SU-DHL-6 (cell line): Measurements from ENCODE around the gene SLC2A8.

Experiments
- H2AFZ ChIP-seq: fragments of 200-600 bp; sonication (generic); 2 replicates; pipeline ENCODE4 v1.6.1; 2014; ENCODE audit warnings: low read depth, mild to moderate bottlenecking, moderate library complexity, mixed read lengths, antibody characterized with exemption, low read length; ENCODE audit not compliant: severe bottlenecking
- H3F3A ChIP-seq: fragments of 200-600 bp; shearing (Covaris generic); 2 replicates; pipeline ENCODE4 v1.6.0; 2016; ENCODE audit warnings: antibody characterized with exemption, mild to moderate bottlenecking; ENCODE audit not compliant: insufficient read depth
- H3K27ac ChIP-seq: fragments of 200-600 bp; sonication (generic); 2 replicates; pipeline ENCODE4 v1.5.1; 2016; ENCODE audit warnings: low read depth, mild to moderate bottlenecking, low read length, moderate library complexity, mixed read lengths
- H3K27me3 ChIP-seq: fragments of 200-600 bp; sonication (generic), shearing (Covaris generic); 2 replicates; pipeline ENCODE4 v1.6.0; 2014; ENCODE audit warnings: mild to moderate bottlenecking, low read length
- H3K36me3 ChIP-seq: fragments of 200-600 bp; sonication (generic); 2 replicates; pipeline ENCODE4 v1.6.1; 2014; ENCODE audit warnings: mild to moderate bottlenecking, low read length, mixed read lengths
- H3K4me2 ChIP-seq: fragments of 300-600, 200-600 bp; shearing (Covaris generic), sonication (generic); 2 replicates; pipeline ENCODE4 v1.6.0; 2014; ENCODE audit warnings: low read length, low read depth, mild to moderate bottlenecking; ENCODE audit not compliant: poor library complexity, severe bottlenecking
- H3K4me3 ChIP-seq: fragments of 200-600 bp; sonication (generic); 2 replicates; pipeline ENCODE4 v1.5.1; 2014; ENCODE audit warnings: antibody characterized with exemption, low read length, mild to moderate bottlenecking, mixed read lengths; ENCODE audit not compliant: insufficient read depth, poor library complexity, severe bottlenecking
- H3K79me2 ChIP-seq: fragments of 200-600 bp; sonication (generic); 2 replicates; pipeline ENCODE4 v1.6.1; 2014; ENCODE audit warnings: mild to moderate bottlenecking, low read length, moderate library complexity; ENCODE audit not compliant: insufficient read depth
- H3K9ac ChIP-seq: fragments of 200-600 bp; sonication (generic); 2 replicates; pipeline ENCODE4 v1.7.0; 2014; ENCODE audit warnings: mild to moderate bottlenecking, low read length
- H3K9me2 ChIP-seq: fragments of 200-600 bp; sonication (generic); replicated peaks from 2 replicates; pipeline ENCODE4 v1.6.1; 2014; ENCODE audit warnings: low read length; ENCODE audit not compliant: insufficient read depth
- H3K9me3 ChIP-seq: fragments of 200-600 bp; sonication (generic); 2 replicates; pipeline ENCODE4 v1.6.1; 2014; ENCODE audit warnings: low read length, mixed read lengths; ENCODE audit not compliant: insufficient read depth
- H4K20me1 ChIP-seq: fragments of 200-600 bp; sonication (generic); 2 replicates; pipeline ENCODE4 v1.6.1; 2014; ENCODE audit warnings: low read depth, mild to moderate bottlenecking, antibody characterized with exemption, low read length, moderate library complexity, mixed read lengths
- CTCF ChIP-seq: fragments of 200-600 bp; sonication (generic); IDR thresholded peaks from one replicate; pipeline ENCODE4 v1.5.1; 2017; ENCODE audit warnings: antibody characterized with exemption, mild to moderate bottlenecking, low read length, moderate library complexity; ENCODE audit not compliant: insufficient read depth, poor library complexity, severe bottlenecking
- EZH2phosphoT487 ChIP-seq: fragments of 200-600 bp; sonication (generic), shearing (Covaris generic); conservative IDR thresholded peaks from 2 replicates; pipeline ENCODE4 v1.6.1; 2018; ENCODE audit warnings: mild to moderate bottlenecking, antibody characterized with exemption, low read length, moderate library complexity, mixed read lengths

Gene SLC2A8

GRCh38 chr9:127393645-127394044, 3.3 kb upstream of the SLC2A8 start:
- TF ChIP-seq CTCF (no peak), EZH2phosphoT487 (no peak)
- no peaks in the 10 kb centered on the region for H3F3A ChIP-seq
- no peak overlapping the region for H3K27ac ChIP-seq
- no peaks in the 10 kb centered on the region for H4K20me1 ChIP-seq
- no peaks in the 10 kb centered on the region for H3K27me3 ChIP-seq
- H3K79me2 ChIP-seq = 0 out of 2 replicates have a peak, but pooled peaks cover 2% of the 10 kb centered on the region
- no peak overlapping the region for H3K4me3 ChIP-seq
- H3K9me2 ChIP-seq = no peaks in the 10 kb centered on the region
- no peak overlapping the region for H2AFZ ChIP-seq
- no peaks in the 10 kb centered on the region for H3K9me3 ChIP-seq
- no peak overlapping the region for H3K4me2 ChIP-seq
- no peak overlapping the region for H3K9ac ChIP-seq
- no peaks in the 10 kb centered on the region for H3K36me3 ChIP-seq

GRCh38 chr9:127395497-127396252, 1.3 kb upstream of the SLC2A8 start:
- no peaks in the 10 kb centered on the region for H4K20me1 ChIP-seq
- H3K4me3 ChIP-seq = peak overlapping the region; percentile 59
- peak overlapping the region; percentile 58 for H3K9ac ChIP-seq
- H3K9me3 ChIP-seq = no peaks in the 10 kb centered on the region
- H3F3A ChIP-seq = no peaks in the 10 kb centered on the region
- H3K79me2 ChIP-seq = 0 out of 2 replicates have a peak, but pooled peaks cover 3% of the 10 kb centered on the region
- peak overlapping the region; percentile 69 for H3K4me2 ChIP-seq
- no peak for TF ChIP-seq EZH2phosphoT487
- no peak for TF ChIP-seq CTCF
- no peaks in the 10 kb centered on the region for H3K9me2 ChIP-seq
- H2AFZ ChIP-seq = peak overlapping the region; percentile 86
- H3K36me3 ChIP-seq = no peaks in the 10 kb centered on the region
- no peak overlapping the region for H3K27ac ChIP-seq
- H3K27me3 ChIP-seq = no peaks in the 10 kb centered on the region

- no peaks in the 10 kb centered on the region for H3K9me2 ChIP-seq
- no peaks in the 10 kb centered on the region for H3K9me3 ChIP-seq
- no peaks in the 10 kb centered on the region for H4K20me1 ChIP-seq
- no peaks in the 10 kb centered on the region for H3K36me3 ChIP-seq
- H3K4me2 ChIP-seq = peak overlapping the region; percentile 69
- TF ChIP-seq EZH2phosphoT487 (no peak), CTCF (no peak)
- peak overlapping the region; percentile 86 for H2AFZ ChIP-seq
- 0 out of 2 replicates have a peak, but pooled peaks cover 3% of the 10 kb centered on the region for H3K79me2 ChIP-seq
- H3K4me3 ChIP-seq = peak overlapping the region; percentile 59
- peak overlapping the region; percentile 58 for H3K9ac ChIP-seq
- H3K27me3 ChIP-seq = no peaks in the 10 kb centered on the region
- H3F3A ChIP-seq = no peaks in the 10 kb centered on the region
- no peak overlapping the region for H3K27ac ChIP-seq
Measured at GRCh38 chr9:127396253-127396807, 639 bp upstream of the SLC2A8 start.
